ENCODE measurements around the gene AP3B1. TPM values are rescaled to one million over a fixed set of nuclear protein-coding genes. Genes with fewer than 3 reads are reported as not detected.

The AP3B1 gene
- total and polyA plus RNA-seq, 2 donors (not counting 3 experiments of a cell fraction or from before 2014, with no cell fraction given), result 31.6 to 46.7 TPM

DNA sequence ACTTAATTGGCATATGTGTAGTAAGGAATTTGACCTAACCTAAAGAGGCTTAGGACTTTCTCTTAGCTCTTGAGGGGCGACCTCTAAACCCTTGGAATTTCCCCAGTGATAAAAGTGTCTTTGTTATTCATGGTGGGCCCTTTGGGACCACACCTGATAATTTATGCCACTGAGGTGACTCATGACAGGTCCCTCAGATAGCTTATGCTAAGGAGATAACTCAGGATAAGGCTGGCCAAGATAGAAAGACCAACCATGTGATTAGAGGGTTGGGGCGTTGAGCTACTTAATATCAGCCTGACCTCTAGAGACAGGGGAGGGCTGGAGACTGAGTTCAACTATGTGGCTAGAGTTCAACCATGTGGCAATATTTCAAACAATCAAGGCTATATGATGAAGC lies 218.1 kb downstream of the AP3B1 start:
- peak; percentile 28 for DNase-seq (ENCODE audit: low read depth, low spot score)
- ChIA-PET CTCF (interaction anchor here (1.4 to 1.6 kb wide), 3 partner anchors 19 to 85 kb away, joined by 3 read pairs; no protein-coding TSS in a partner anchor), POLR2A (no interaction called here)
- TF ChIP-seq POLR2AphosphoS5 (IDR thresholded peaks at IDR 0.05; ENCODE audit: insufficient read depth, low read depth, low read length) (no peak), GATA2 (IDR thresholded peaks at IDR 0.05; ENCODE audit: insufficient read depth, insufficient read length, low read depth, low read length) (no peak), JUN (IDR thresholded peaks at IDR 0.05; ENCODE audit: borderline replicate concordance, insufficient read depth, insufficient read length, low read depth) (no peak), MYC (IDR thresholded peaks at IDR 0.05; ENCODE audit: low read depth, low read length) (no peak), POLR2A (IDR thresholded peaks at IDR 0.05; ENCODE audit: low read depth, low read length) (no peak), EZH2 (IDR thresholded peaks at IDR 0.05; ENCODE audit: borderline replicate concordance, low read depth, low read length, severe bottlenecking) (no peak), FOS (IDR thresholded peaks at IDR 0.05; ENCODE audit: borderline replicate concordance, insufficient read depth, low read length) (no peak)
- TF ChIP-seq, protein P1, sequence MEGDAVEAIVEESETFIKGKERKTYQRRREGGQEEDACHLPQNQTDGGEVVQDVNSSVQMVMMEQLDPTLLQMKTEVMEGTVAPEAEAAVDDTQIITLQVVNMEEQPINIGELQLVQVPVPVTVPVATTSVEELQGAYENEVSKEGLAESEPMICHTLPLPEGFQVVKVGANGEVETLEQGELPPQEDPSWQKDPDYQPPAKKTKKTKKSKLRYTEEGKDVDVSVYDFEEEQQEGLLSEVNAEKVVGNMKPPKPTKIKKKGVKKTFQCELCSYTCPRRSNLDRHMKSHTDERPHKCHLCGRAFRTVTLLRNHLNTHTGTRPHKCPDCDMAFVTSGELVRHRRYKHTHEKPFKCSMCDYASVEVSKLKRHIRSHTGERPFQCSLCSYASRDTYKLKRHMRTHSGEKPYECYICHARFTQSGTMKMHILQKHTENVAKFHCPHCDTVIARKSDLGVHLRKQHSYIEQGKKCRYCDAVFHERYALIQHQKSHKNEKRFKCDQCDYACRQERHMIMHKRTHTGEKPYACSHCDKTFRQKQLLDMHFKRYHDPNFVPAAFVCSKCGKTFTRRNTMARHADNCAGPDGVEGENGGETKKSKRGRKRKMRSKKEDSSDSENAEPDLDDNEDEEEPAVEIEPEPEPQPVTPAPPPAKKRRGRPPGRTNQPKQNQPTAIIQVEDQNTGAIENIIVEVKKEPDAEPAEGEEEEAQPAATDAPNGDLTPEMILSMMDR (IDR thresholded peaks at IDR 0.05; ENCODE audit: extremely low read depth in 1 of 2, insufficient read depth in 1 of 2, low read depth in 1 of 2, low read length in 2 of 2), result no peak
- TF ChIP-seq, protein P2, sequence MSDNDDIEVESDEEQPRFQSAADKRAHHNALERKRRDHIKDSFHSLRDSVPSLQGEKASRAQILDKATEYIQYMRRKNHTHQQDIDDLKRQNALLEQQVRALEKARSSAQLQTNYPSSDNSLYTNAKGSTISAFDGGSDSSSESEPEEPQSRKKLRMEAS (IDR thresholded peaks at IDR 0.05; ENCODE audit: insufficient read depth, insufficient read length), result no peak
- intact Hi-C loops (cut with micrococcal nuclease) (no loop called here), dilution Hi-C loops (cut with MboI; ENCODE audit: extremely low pct_ligation_motif_present, low sequenced_read_pairs) (no loop called here)
- FAIRE-seq, result no peak
- Histone ChIP-seq H3K9ac (replicated peaks; ENCODE audit: extremely low read depth, insufficient read depth, low read length) (no peak overlapping the region), H3K4me3 (replicated peaks in 1 of 3; ENCODE audit: insufficient read depth in 1 of 3, low read depth in 1 of 3, low read length in 3 of 3) (no peak overlapping the region), H2AFZ (ENCODE audit: low read depth, low read length) (no peak overlapping the region), H3K9me3 (replicated peaks; ENCODE audit: control insufficient read depth, insufficient read depth, low read length) (no peaks in the 10 kb centered on the region), H4K20me1 (replicated peaks; ENCODE audit: control insufficient read depth, extremely low read depth, insufficient read depth, low read length) (no peaks in the 10 kb centered on the region), H3K27ac (ENCODE audit: insufficient read depth, low read depth, low read length) (no peak overlapping the region), H3K36me3 (ENCODE audit: control insufficient read depth in 2 of 2, extremely low read depth in 1 of 2, insufficient read depth in 2 of 2, low read length in 2 of 2) (no peaks in the 10 kb centered on the region), H3K9me1 (replicated peaks; ENCODE audit: control insufficient read depth, extremely low read depth, insufficient read depth, low read length) (no peaks in the 10 kb centered on the region), H3K27me3 (ENCODE audit: control insufficient read depth in 2 of 2, insufficient read depth in 2 of 2, low read length in 2 of 2) (no peaks in the 10 kb centered on the region), H3K4me2 (ENCODE audit: insufficient read depth, low read length) (no peak overlapping the region), H3K4me1 (ENCODE audit: control insufficient read depth, extremely low read depth, insufficient read depth, low read length) (peaks cover 16% of the 10 kb centered on the region), H3K79me2 (ENCODE audit: control insufficient read depth, insufficient read depth, low read length) (no peaks in the 10 kb centered on the region)
- BruUV-seq (replicated peaks), result no TSS peak

Data from endothelial cell of umbilical vein (primary cell).